PFSK-1 (cell line): ENCODE results near the gene TENM3.

ENCODE experiments used
- REST ChIP-seq, 2 experiments: IDR thresholded peaks; 2 replicates each; pipeline versions ENCODE4 v1.6.1 to v1.8.0; 2011 to 2012; ENCODE audit warnings: low read depth in 2 of 2, low read length in 2 of 2, control low read depth in 1 of 2, inconsistent platforms in 1 of 2, mild to moderate bottlenecking in 1 of 2, moderate library complexity in 1 of 2; ENCODE audit not compliant: insufficient read depth in 1 of 2
- SIN3A ChIP-seq: IDR thresholded peaks from 2 replicates; pipeline ENCODE4 v1.6.1; 2012; ENCODE audit warnings: mild to moderate bottlenecking, low read length, moderate library complexity, borderline replicate concordance; ENCODE audit not compliant: insufficient read depth

DNA sequence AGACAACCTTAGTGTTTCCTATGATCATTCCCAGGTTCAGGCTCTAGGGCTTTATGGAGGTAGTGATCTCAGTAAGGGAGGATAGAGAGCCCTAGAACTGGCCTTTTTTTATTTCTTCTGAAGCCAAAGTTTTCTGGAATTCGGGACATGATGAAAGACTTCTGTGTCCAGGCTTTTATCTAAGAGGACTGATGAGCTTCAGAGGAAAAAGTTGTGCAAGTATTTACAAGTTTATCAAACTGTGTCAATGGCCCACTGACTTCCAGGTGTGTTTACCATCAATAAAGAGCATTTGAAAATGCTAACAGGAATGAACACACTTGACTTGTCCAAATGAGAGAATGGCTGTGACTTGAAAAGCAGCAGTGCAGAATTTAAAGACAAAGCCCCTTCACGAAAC is 419.3 kb downstream of the TENM3 start:
- TF ChIP-seq REST (IDR thresholded peaks at IDR 0.05; ENCODE audit: insufficient read depth in 1 of 2, low read depth in 2 of 2, low read length in 2 of 2) (no peak), SIN3A (no peak)
